Measurements from ENCODE around the gene DDAH2.

DDAH2 gene

GRCh38 chr6:31760790-31761189, 31.7 kb upstream of the DDAH2 start:
- no peak for DNase-seq (ENCODE audit: low read depth)

GRCh38 chr6:31758281-31758680, 29.2 kb upstream of the DDAH2 start:
- no peak for DNase-seq (ENCODE audit: low read depth)

- peak; percentile 29 for DNase-seq (ENCODE audit: low read depth)
Observed at GRCh38 chr6:31752739-31753319, 23.7 kb upstream of the DDAH2 start.

GRCh38 chr6:31750411-31751022, 21.4 kb upstream of the DDAH2 start:
- no peak for DNase-seq (ENCODE audit: low read depth)

- no peak for DNase-seq (ENCODE audit: low read depth)
Observed at GRCh38 chr6:31749301-31750036, 20.4 kb upstream of the DDAH2 start.

- DNase-seq (ENCODE audit: low read depth): no peak
Observed at GRCh38 chr6:31744422-31744821, 15.3 kb upstream of the DDAH2 start.

GRCh38 chr6:31742894-31743293, 13.8 kb upstream of the DDAH2 start:
- DNase-seq (ENCODE audit: low read depth): no peak

GRCh38 chr6:31741815-31742214, 12.7 kb upstream of the DDAH2 start:
- DNase-seq (ENCODE audit: low read depth): no peak

GRCh38 chr6:31740397-31741223, 11.5 kb upstream of the DDAH2 start:
- no peak for DNase-seq (ENCODE audit: low read depth)

- DNase-seq (ENCODE audit: low read depth): peak; percentile 99
Observed at GRCh38 chr6:31739639-31740396, 10.7 kb upstream of the DDAH2 start, which contains the start of gene MSH5. MSH5 (plus strand) TSS chr6:31740005; CDS start chr6:31740467, 462 bp downstream.

- peak; percentile 82 for DNase-seq (ENCODE audit: low read depth)
Observed at GRCh38 chr6:31737991-31738979, 9.2 kb upstream of the DDAH2 start.

GRCh38 chr6:31737315-31737990, 8.4 kb upstream of the DDAH2 start:
- DNase-seq (ENCODE audit: low read depth): peak; percentile 25

GRCh38 chr6:31736768-31737314, 7.7 kb upstream of the DDAH2 start:
- DNase-seq (ENCODE audit: low read depth): no peak

GRCh38 chr6:31736021-31736767, 7.1 kb upstream of the DDAH2 start, which contains the start of gene CLIC1:
CLIC1 (minus strand) TSS chr6:31736530; CDS start chr6:31736300, 230 bp downstream.
- peak; percentile 81 for DNase-seq (ENCODE audit: low read depth)

- peak; percentile 43 for DNase-seq (ENCODE audit: low read depth)
Observed at GRCh38 chr6:31734821-31735406, 5.8 kb upstream of the DDAH2 start.

- DNase-seq (ENCODE audit: low read depth): no peak
Observed at GRCh38 chr6:31734247-31734820, 5.2 kb upstream of the DDAH2 start.

- no peak for DNase-seq (ENCODE audit: low read depth)
Observed at GRCh38 chr6:31733734-31734133, 4.6 kb upstream of the DDAH2 start.

GRCh38 chr6:31732029-31732428, 2.9 kb upstream of the DDAH2 start:
- DNase-seq (ENCODE audit: low read depth): no peak
